Adrenal gland (tissue), 5 donors: ENCODE measurements around the gene DCLK2.

Source experiments
- POLR2A ChIP-seq, 2 donors: fragments of 450-650 bp; IDR thresholded peaks; one replicate each; pipeline ENCODE4 v1.6.1; 2017; ENCODE audit warnings: antibody characterized with exemption in 2 of 2, mild to moderate bottlenecking in 2 of 2, moderate library complexity in 1 of 2
- TF ChIP-seq, protein P1 (sequence below), 6 experiments: fragments of 450-650 bp in 4 of 6; fragments of 200-600 bp in 2 of 6; sonication (generic) in 1 of 6; IDR thresholded peaks; 1 replicate in 5 of 6; 2 replicates in 1 of 6; pipeline versions ENCODE4 v1.5.1 to v1.8.0; 2016 to 2021; ENCODE audit warnings: antibody characterized with exemption in 6 of 6, mild to moderate bottlenecking in 2 of 6, moderate library complexity in 1 of 6
- donor health status: DM: no; HTN: no; CAD: no.

DNA sequence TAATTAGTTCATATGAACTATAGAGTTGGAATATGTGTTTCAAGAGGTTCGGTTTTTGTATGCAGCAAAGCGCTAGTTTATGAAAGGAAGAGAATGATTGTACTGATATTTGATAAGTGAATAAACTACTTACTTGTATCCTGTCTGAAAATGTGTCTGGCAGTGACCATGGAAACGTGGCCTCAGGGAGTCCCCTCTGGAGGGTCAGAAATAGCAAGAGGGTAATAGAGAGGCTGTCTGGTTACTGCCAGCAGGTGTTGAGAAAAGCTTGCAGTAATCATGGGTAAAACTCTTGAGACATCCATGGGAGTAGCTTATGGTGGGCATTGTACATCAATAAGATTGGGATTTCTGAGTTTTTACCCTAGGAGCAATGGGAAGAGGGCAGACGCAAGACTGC is 77.1 kb downstream of the DCLK2 start:
- no peak for TF ChIP-seq POLR2A (IDR thresholded peaks at IDR 0.05)
- TF ChIP-seq, protein P1, sequence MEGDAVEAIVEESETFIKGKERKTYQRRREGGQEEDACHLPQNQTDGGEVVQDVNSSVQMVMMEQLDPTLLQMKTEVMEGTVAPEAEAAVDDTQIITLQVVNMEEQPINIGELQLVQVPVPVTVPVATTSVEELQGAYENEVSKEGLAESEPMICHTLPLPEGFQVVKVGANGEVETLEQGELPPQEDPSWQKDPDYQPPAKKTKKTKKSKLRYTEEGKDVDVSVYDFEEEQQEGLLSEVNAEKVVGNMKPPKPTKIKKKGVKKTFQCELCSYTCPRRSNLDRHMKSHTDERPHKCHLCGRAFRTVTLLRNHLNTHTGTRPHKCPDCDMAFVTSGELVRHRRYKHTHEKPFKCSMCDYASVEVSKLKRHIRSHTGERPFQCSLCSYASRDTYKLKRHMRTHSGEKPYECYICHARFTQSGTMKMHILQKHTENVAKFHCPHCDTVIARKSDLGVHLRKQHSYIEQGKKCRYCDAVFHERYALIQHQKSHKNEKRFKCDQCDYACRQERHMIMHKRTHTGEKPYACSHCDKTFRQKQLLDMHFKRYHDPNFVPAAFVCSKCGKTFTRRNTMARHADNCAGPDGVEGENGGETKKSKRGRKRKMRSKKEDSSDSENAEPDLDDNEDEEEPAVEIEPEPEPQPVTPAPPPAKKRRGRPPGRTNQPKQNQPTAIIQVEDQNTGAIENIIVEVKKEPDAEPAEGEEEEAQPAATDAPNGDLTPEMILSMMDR (IDR thresholded peaks at IDR 0.05), result no peak
